HL-60 (cell line): Measurements from ENCODE around the gene TMEM208.

ENCODE experiments used
- CTCF ChIP-seq: IDR thresholded peaks from one replicate; pipeline ENCODE4 v1.5.1; 2011; ENCODE audit warnings: low read length, control low read depth, inconsistent platforms; ENCODE audit not compliant: insufficient read depth
- POLR2AphosphoS5 ChIP-seq: IDR thresholded peaks from 2 replicates; pipeline ENCODE4 v1.6.1; 2012; ENCODE audit warnings: low read depth

DNA sequence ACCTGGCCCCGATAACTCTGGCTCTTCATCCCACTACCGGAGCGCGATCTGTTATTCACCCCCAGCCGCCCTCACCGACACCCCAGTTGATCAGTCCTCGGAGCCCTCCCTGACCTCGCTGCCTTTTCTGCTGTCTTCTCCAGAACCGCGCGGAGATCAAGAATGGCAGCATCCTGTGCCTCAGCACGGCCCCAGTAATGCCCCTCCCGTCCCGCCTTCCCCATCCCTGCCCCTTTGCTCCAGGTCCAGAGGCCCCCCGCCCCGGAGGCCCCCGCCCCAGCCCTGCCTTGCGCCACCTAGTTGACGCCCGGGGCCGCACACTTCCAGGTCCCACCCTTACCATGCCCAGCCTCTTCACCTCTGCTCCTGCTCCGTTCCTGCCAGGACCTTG, 27.1 kb upstream of the TMEM208 start:
- TF ChIP-seq CTCF (no peak), POLR2AphosphoS5 (no peak)
